IMR-90 (cell line): ENCODE data around the gene KCNH2.

Source experiments
- BHLHE40 ChIP-seq: fragments of 150-350 bp; IDR thresholded peaks from 2 replicates; pipeline ENCODE4 v1.6.1; 2016; ENCODE audit warnings: mild to moderate bottlenecking, low read depth, low read length
- CEBPB ChIP-seq: IDR thresholded peaks from 2 replicates; pipeline ENCODE4 v1.6.1; 2012; ENCODE audit warnings: low read depth, low read length, improper control_type of control experiment
- CHD1 ChIP-seq: IDR thresholded peaks from 2 replicates; pipeline ENCODE4 v1.6.1; 2012; ENCODE audit warnings: low read depth, low read length, improper control_type of control experiment
- CTCF ChIP-seq: conservative IDR thresholded peaks from 2 replicates; pipeline ENCODE4 v1.5.1; 2012; ENCODE audit warnings: mild to moderate bottlenecking, low read depth, low read length, improper control_type of control experiment
- FOS ChIP-seq: fragments of 150-350 bp; IDR thresholded peaks from 2 replicates; pipeline ENCODE4 v1.6.1; 2016; ENCODE audit warnings: low read depth, low read length
- MAFK ChIP-seq: IDR thresholded peaks from 2 replicates; pipeline ENCODE4 v1.6.1; 2012; ENCODE audit warnings: low read depth, low read length, improper control_type of control experiment
- MAZ ChIP-seq: IDR thresholded peaks from 2 replicates; pipeline ENCODE4 v1.6.1; 2012; ENCODE audit warnings: low read depth, mild to moderate bottlenecking, low read length, improper control_type of control experiment, moderate library complexity, borderline replicate concordance
- MXI1 ChIP-seq: IDR thresholded peaks from 2 replicates; pipeline ENCODE4 v1.6.1; 2012; ENCODE audit warnings: low read depth, mild to moderate bottlenecking, low read length, moderate library complexity, borderline replicate concordance
- POLR2A ChIP-seq: IDR thresholded peaks from 2 replicates; pipeline ENCODE4 v1.6.1; 2012; ENCODE audit warnings: mild to moderate bottlenecking, low read depth, low read length
- RAD21 ChIP-seq: IDR thresholded peaks from 2 replicates; pipeline ENCODE4 v1.6.1; 2012; ENCODE audit warnings: low read length, improper control_type of control experiment
- RCOR1 ChIP-seq: IDR thresholded peaks from 2 replicates; pipeline ENCODE4 v1.6.1; 2012; ENCODE audit warnings: mild to moderate bottlenecking, low read length, improper control_type of control experiment; ENCODE audit not compliant: insufficient replicate concordance
- SMC3 ChIP-seq: fragments of 150-350 bp; IDR thresholded peaks from 2 replicates; pipeline ENCODE4 v1.6.1; 2016; ENCODE audit warnings: low read depth, mild to moderate bottlenecking, antibody characterized with exemption, low read length, moderate library complexity
- TF ChIP-seq, protein P1 (sequence below): fragments of 150-350 bp; IDR thresholded peaks from 2 replicates; pipeline ENCODE4 v1.6.1; 2017; ENCODE audit warnings: mild to moderate bottlenecking, antibody characterized with exemption, low read length, low read depth
- TF ChIP-seq, protein P2 (sequence below): fragments of 150-350 bp; IDR thresholded peaks from 2 replicates; pipeline ENCODE4 v1.6.1; 2016; ENCODE audit warnings: low read depth, mild to moderate bottlenecking, low read length, moderate library complexity, borderline replicate concordance

DNA sequence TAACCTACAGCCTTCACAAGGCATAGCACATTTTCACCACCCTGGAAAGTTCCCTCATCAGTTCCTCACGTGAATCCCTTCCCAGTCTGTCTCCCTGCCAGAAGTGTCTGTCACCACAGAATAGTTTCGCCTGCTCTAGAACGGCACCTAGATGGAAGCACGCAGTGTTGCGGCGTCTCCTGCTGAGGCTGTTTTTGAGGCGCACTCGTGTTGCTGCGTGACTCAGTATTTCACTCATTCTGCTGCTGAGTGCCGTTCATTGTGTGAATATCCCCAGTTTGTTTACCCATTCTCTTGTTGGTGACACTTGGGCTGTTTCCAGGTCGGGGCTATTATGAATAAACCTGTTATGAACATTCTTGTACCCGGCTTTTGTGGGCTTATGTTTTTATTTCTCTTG is 25.5 kb upstream of the KCNH2 start:
- TF ChIP-seq CTCF, result no peak
- TF ChIP-seq SMC3, result no peak
- no peak for TF ChIP-seq POLR2A
- no peak for TF ChIP-seq RAD21
- no peak for TF ChIP-seq RCOR1
- TF ChIP-seq MAFK, result no peak
- TF ChIP-seq, protein P1, sequence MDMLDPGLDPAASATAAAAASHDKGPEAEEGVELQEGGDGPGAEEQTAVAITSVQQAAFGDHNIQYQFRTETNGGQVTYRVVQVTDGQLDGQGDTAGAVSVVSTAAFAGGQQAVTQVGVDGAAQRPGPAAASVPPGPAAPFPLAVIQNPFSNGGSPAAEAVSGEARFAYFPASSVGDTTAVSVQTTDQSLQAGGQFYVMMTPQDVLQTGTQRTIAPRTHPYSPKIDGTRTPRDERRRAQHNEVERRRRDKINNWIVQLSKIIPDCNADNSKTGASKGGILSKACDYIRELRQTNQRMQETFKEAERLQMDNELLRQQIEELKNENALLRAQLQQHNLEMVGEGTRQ, result no peak
- no peak for TF ChIP-seq MAZ
- no peak for TF ChIP-seq CEBPB
- TF ChIP-seq BHLHE40, result no peak
- TF ChIP-seq FOS, result no peak
- TF ChIP-seq MXI1, result no peak
- TF ChIP-seq CHD1, result no peak
- TF ChIP-seq, protein P2, sequence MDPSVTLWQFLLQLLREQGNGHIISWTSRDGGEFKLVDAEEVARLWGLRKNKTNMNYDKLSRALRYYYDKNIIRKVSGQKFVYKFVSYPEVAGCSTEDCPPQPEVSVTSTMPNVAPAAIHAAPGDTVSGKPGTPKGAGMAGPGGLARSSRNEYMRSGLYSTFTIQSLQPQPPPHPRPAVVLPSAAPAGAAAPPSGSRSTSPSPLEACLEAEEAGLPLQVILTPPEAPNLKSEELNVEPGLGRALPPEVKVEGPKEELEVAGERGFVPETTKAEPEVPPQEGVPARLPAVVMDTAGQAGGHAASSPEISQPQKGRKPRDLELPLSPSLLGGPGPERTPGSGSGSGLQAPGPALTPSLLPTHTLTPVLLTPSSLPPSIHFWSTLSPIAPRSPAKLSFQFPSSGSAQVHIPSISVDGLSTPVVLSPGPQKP, result no peak
